B cell (primary cell): Measurements from ENCODE around the gene REV1. TPM values are rescaled to one million over a fixed set of nuclear protein-coding genes. Genes with fewer than 3 reads are reported as not detected.

Experiments
- ATAC-seq: fragments of 200-7000 bp; cut with Tn5 transposase; one replicate; pipeline ENCODE4 v1.10.0; 2021; ENCODE audit warnings: low read depth, mild to moderate bottlenecking, moderate number of reproducible peaks, moderate library complexity
- CTCF ChIA-PET: fragments of 350-600 bp; sonication (Branson Sonifier 250); formaldehyde crosslinking; loops from one replicate; lab custom pipeline; 2021; ENCODE audit warnings: antibody characterized with exemption, inconsistent platforms; lab: Charles Lee
- POLR2A ChIA-PET: fragments of 350-600 bp; sonication (Branson Sonifier 250); formaldehyde crosslinking; loops from one replicate; lab custom pipeline; 2021; ENCODE audit warnings: antibody characterized with exemption; lab: Charles Lee
- DNase-seq: peaks from one replicate; pipeline ENCODE4 v3.0.0; 2013
- H2AFZ ChIP-seq: 2 replicates; pipeline ENCODE4 v1.6.1; 2012; ENCODE audit warnings: mild to moderate bottlenecking, low read depth, low read length; ENCODE audit not compliant: insufficient read depth, poor library complexity, severe bottlenecking
- H3K27ac ChIP-seq, 2 donors: 1 replicate in 1 of 2; 2 replicates in 1 of 2; pipeline ENCODE4 v1.5.1; 2012 to 2013; ENCODE audit warnings: low read length in 2 of 2, mild to moderate bottlenecking in 2 of 2, moderate library complexity in 1 of 2
- H3K27me3 ChIP-seq, 4 experiments: fragments of 200-600 bp in 1 of 4; sonication (generic) in 1 of 4; replicated peaks in 1 of 4; 1 replicate in 2 of 4; 2 replicates in 2 of 4; pipeline versions ENCODE4 v1.6.1 to v1.7.0; 2013 to 2016; ENCODE audit warnings: low read length in 3 of 4, mild to moderate bottlenecking in 2 of 4, mixed read lengths in 1 of 4, moderate library complexity in 1 of 4; ENCODE audit not compliant: insufficient read depth in 4 of 4, control insufficient read depth in 3 of 4; ENCODE audit errors: control extremely low read depth in 1 of 4
- H3K36me3 ChIP-seq, 2 experiments: replicated peaks in 1 of 2; 1 replicate in 1 of 2; 2 replicates in 1 of 2; pipeline versions ENCODE4 v1.6.1 to v1.7.1; 2013; ENCODE audit warnings: low read length in 1 of 2; ENCODE audit not compliant: insufficient read depth in 2 of 2, control insufficient read depth in 1 of 2; ENCODE audit errors: control extremely low read depth in 1 of 2, extremely low read depth in 1 of 2
- H3K4me1 ChIP-seq, 2 donors: fragments of 200-600 bp in 1 of 2; sonication (generic) in 1 of 2; 1 replicate in 1 of 2; 2 replicates in 1 of 2; pipeline versions ENCODE4 v1.5.1 to v1.6.1; 2013 to 2017; ENCODE audit warnings: low read length in 2 of 2; ENCODE audit not compliant: control insufficient read depth in 2 of 2, insufficient read depth in 2 of 2
- H3K4me2 ChIP-seq: replicated peaks from 2 replicates; pipeline ENCODE3; 2012; ENCODE audit warnings: mild to moderate bottlenecking, low read depth, low read length; ENCODE audit not compliant: poor library complexity, severe bottlenecking
- H3K4me3 ChIP-seq, 5 experiments: fragments of 200-600 bp in 1 of 5; sonication (generic) in 1 of 5; 1 replicate in 3 of 5; 2 replicates in 2 of 5; pipeline versions ENCODE4 v1.5.1 to v1.7.0; 2011 to 2016; ENCODE audit warnings: low read length in 4 of 5, mild to moderate bottlenecking in 4 of 5, low read depth in 2 of 5, control low read depth in 1 of 5, moderate library complexity in 1 of 5; ENCODE audit not compliant: insufficient read depth in 1 of 5; ENCODE audit errors: control extremely low read depth in 1 of 5, extremely low read depth in 1 of 5
- H3K79me2 ChIP-seq: fragments of 200-600 bp; sonication (generic); one replicate; pipeline ENCODE4 v1.6.0; 2016; ENCODE audit warnings: low read length; ENCODE audit not compliant: control insufficient read depth, insufficient read depth
- H3K9ac ChIP-seq: fragments of 200-600 bp; sonication (generic); 2 replicates; pipeline ENCODE4 v1.6.1; 2017; ENCODE audit warnings: mild to moderate bottlenecking, low read length, moderate library complexity
- H3K9me3 ChIP-seq, 3 donors: one replicate each; pipeline versions ENCODE4 v1.6.1 to v1.7.1; 2013; ENCODE audit warnings: low read length in 2 of 3; ENCODE audit not compliant: control insufficient read depth in 2 of 3, insufficient read depth in 1 of 3; ENCODE audit errors: control extremely low read depth in 1 of 3
- H4K20me1 ChIP-seq: 2 replicates; pipeline ENCODE4 v1.6.0; 2012; ENCODE audit warnings: mild to moderate bottlenecking, low read length; ENCODE audit not compliant: insufficient read depth, control insufficient read depth, poor library complexity, severe bottlenecking
- H3K27ac Mint-ChIP-seq: one replicate; pipeline ENCODE4 v1.8.0; 2021; ENCODE audit warnings: mixed read lengths
- H3K27me3 Mint-ChIP-seq: one replicate; pipeline ENCODE4 v1.8.0; 2021; ENCODE audit warnings: mixed read lengths
- H3K4me1 Mint-ChIP-seq: one replicate; pipeline ENCODE4 v1.8.0; 2021; ENCODE audit warnings: mixed read lengths
- H3K4me3 Mint-ChIP-seq: one replicate; pipeline ENCODE4 v1.8.0; 2021; ENCODE audit warnings: mixed read lengths
- H3K9me3 Mint-ChIP-seq: one replicate; pipeline ENCODE4 v1.8.0; 2022; ENCODE audit warnings: mixed read lengths; ENCODE audit not compliant: insufficient read depth
- CTCF ChIP-seq: fragments of 200-600 bp; IDR thresholded peaks from one replicate; pipeline ENCODE4 v1.8.0; 2022; ENCODE audit warnings: antibody characterized with exemption, mild to moderate bottlenecking
- EZH2 ChIP-seq: IDR thresholded peaks from 2 replicates; pipeline ENCODE4 v1.6.1; 2012; ENCODE audit warnings: borderline replicate concordance, low read depth, mild to moderate bottlenecking, moderate library complexity, low read length; ENCODE audit not compliant: insufficient read depth, poor library complexity, severe bottlenecking
- WGBS: methylation state at CpG from one replicate; pipeline ENCODE4 v1.1.5; 2013; ENCODE audit warnings: missing lambda C conversion rate; ENCODE audit not compliant: insufficient coverage; 5-methylcytosine and 5-hydroxymethylcytosine counted together
- intact Hi-C: fragments of 100-400 bp; cut with micrococcal nuclease; formaldehyde crosslinking; loops from one replicate; pipeline ENCODE4 v1.10.0; 2022
- polyA plus RNA-seq: library from polyadenylated mRNA; depleted of rRNA; stranded (reverse); fragments of >200 nt; gene quantifications from 2 replicates; pipeline ENCODE4 v1.2.3, GENCODE V29; 2012
- total RNA-seq, 2 donors: library from RNA; stranded (reverse); fragments of 120-200 nt in 1 of 2; gene quantifications; 1 replicate in 1 of 2; 2 replicates in 1 of 2; pipeline versions ENCODE4 v1.2.3 to v1.2.4, GENCODE V29; 2013 to 2022

The REV1 gene
- total and polyA plus RNA-seq, 2 donors (not counting 1 experiment from before 2014, with no cell fraction given), result 25.4 to 70.5 TPM

GRCh38 chr2:99458529-99458928 is 31.3 kb downstream of the REV1 start:
- WGBS, result no CpG with 5 or more reads among the region's 2 CpGs
- Histone ChIP-seq H3K36me3 (peaks cover 14 to 62% of the 10 kb centered on the region in 2 experiments), H3K79me2 (peaks cover 2% of the 10 kb centered on the region)

DNA sequence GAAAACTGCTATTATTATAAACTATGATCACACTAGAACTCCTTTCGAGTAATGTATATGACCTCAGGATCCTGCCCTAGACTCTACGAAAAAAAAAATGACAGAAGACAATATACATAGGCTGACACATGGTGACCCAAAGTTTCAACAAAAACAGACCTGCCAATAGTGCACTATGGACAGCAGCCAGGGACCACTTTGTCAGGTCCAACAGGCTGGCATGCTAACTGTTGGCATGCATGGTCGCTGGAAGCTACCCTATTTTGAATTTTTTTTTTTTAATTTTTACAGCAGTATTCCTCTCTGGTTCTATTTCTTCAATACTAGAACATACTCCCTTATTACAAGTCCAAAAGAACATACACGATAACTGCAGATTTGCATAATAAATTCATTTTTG is 38.1 kb downstream of the REV1 start:
- POLR2A ChIA-PET, result no interaction called here
- H3K4me3 Mint-ChIP-seq, result no peak overlapping the region
- no peaks in the 10 kb centered on the region for H4K20me1 ChIP-seq

More at GRCh38 chr2:99458529-99458928, 31.3 kb downstream of the REV1 start:
- Histone ChIP-seq H3K9me3 (no peaks in the 10 kb centered on the region), H3K27ac (no peak overlapping the region), H3K9ac (no peak overlapping the region), H2AFZ (no peak overlapping the region), H3K27me3 (no peaks in the 10 kb centered on the region), H3K4me3 (no peak overlapping the region), H3K4me2 (no peak overlapping the region), H3K4me1 (no peaks in the 10 kb centered on the region), H4K20me1 (no peaks in the 10 kb centered on the region)
- DNase-seq, result no peak
- H3K4me3 Mint-ChIP-seq, result no peak overlapping the region
- no peak for TF ChIP-seq CTCF
- no peak for TF ChIP-seq EZH2
- H3K27ac Mint-ChIP-seq, result no peak overlapping the region
- H3K27me3 Mint-ChIP-seq, result no peaks in the 10 kb centered on the region
- intact Hi-C loops, result no loop called here
- no peaks in the 10 kb centered on the region for H3K4me1 Mint-ChIP-seq
- ChIA-PET CTCF (no interaction called here), POLR2A (no interaction called here)
- no peak for ATAC-seq
- H3K9me3 Mint-ChIP-seq, result no peaks in the 10 kb centered on the region

More for the DNA sequence above, 38.1 kb downstream of the REV1 start:
- CTCF ChIA-PET, result interaction anchor here (1.4 kb wide), 1 partner anchor 9 kb away, joined by 3 read pairs; no protein-coding TSS in a partner anchor
- 70% methylated on average over 3 of the region's 4 CpGs for WGBS
- Histone ChIP-seq H3K9me3 (no peaks in the 10 kb centered on the region), H3K27me3 (no peaks in the 10 kb centered on the region), H2AFZ (no peak overlapping the region), H3K27ac (no peak overlapping the region), H3K36me3 (peaks cover 18 to 61% of the 10 kb centered on the region in 2 experiments), H3K9ac (no peak overlapping the region), H3K4me1 (no peaks in the 10 kb centered on the region), H3K4me3 (no peak overlapping the region), H3K4me2 (no peak overlapping the region), H3K79me2 (peaks cover 8% of the 10 kb centered on the region)
- no peak for DNase-seq
- no peak for TF ChIP-seq CTCF
- TF ChIP-seq EZH2, result no peak
- Mint-ChIP-seq H3K27ac (no peak overlapping the region), H3K9me3 (no peaks in the 10 kb centered on the region), H3K27me3 (no peaks in the 10 kb centered on the region), H3K4me1 (no peaks in the 10 kb centered on the region)
- ATAC-seq, result no peak
- intact Hi-C loops, result no loop called here
